CMK (cell line): ENCODE measurements around the gene MESP2.

Experiments used
- DNase-seq: peaks from one replicate; pipeline ENCODE4 v3.0.0-alpha.2; 2010; ENCODE audit warnings: low read depth

MESP2 gene

DNA sequence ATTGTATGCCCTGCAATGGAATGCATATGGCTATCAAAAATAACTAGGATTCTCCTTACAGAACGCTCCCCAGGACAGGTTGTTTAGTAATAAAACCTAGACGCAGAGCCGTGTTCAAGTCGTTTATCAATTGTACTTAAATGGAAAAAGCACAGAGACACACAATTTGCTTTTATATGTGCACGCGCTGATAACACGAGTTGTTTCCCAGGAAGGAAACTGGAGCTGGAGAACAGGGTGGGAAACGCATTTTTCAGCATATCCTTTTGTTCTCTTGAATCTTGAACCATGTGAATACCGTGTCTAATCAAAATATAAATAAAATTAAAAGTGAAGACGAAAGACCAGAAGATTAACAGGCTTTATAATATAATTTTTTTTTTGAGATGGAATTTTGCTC, 42.2 kb downstream of the MESP2 start:
- DNase-seq: no peak

DNA sequence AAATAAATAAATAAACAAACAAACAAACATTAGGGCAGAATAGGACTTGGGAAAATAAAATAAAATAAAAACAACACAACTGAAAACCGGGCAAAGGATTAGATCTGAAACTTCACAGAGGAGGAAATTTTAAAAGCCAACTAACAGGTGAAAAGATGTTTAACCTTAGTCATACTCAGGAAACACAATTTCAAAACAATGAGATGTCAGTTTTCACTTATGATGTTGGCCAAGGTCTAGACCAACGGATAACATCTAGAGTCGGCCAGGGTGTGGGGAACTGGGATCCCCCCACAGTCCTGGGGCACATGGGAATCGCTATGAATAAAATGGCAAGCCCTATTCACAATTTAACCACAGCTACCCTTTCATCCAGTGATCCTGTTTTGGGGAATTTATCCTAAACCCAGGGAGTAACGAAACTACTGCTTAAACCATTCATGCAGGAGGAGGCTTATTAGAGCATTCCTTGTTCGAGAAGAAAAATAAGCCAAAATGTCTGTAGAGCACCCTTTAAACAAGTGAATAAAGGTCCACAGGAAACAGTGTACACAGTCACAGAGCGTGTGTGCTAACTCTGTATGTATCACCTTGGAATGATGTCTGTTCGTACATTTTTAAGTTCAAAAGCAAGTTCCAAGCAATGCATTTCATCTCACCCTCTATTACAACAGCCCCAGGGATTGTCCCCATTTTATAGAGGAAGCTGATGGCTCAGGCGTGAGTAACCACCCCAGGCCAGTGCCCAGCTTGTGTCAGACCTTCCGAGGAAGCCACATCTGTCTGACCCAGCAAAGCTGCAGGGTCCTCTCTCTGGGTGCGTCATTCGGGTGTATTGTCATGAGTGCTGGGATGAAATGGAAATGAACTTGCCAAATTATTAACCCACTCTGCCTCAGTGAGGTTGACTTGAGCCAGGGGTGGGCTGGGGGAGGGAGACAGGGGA, 44.8 kb downstream of the MESP2 start:
- no peak for DNase-seq

DNA sequence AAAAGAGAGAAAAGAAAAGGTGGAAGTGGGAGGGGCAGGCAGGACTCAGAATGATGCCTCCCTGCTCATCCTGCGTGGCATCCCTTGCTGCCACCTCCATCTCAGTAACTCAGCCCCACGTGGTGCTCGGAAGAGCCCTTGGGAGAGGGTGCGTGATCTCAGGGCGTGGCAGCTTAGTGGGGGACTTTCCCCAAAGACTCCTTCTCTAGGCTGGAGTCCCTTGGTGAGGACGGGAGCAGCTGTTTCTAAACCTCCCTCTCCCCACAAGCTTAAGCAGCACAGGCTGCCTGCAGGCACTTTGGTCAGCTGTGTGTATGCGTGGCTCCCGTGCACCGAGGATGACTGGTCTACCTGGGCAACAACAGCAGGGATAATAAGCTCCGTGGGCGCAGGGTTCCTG, 45.9 kb downstream of the MESP2 start:
- no peak for DNase-seq

DNA sequence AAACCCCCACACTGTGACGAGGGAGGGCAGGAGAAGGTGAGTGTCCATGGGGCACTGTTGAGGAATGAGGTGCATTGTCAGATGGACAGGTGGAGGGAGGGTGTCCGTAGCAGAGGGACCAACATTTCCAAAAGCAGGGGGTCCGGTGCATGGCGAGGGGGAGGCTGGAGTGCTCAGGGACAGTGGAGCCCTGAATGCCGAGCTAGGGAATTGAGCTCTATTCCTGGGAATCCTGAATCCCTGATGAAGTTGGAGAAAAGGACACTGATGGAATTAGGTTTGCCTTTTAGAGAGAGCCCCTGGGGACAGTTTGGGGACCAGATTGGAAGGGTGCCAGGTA, 46.4 kb downstream of the MESP2 start:
- DNase-seq: no peak

DNA sequence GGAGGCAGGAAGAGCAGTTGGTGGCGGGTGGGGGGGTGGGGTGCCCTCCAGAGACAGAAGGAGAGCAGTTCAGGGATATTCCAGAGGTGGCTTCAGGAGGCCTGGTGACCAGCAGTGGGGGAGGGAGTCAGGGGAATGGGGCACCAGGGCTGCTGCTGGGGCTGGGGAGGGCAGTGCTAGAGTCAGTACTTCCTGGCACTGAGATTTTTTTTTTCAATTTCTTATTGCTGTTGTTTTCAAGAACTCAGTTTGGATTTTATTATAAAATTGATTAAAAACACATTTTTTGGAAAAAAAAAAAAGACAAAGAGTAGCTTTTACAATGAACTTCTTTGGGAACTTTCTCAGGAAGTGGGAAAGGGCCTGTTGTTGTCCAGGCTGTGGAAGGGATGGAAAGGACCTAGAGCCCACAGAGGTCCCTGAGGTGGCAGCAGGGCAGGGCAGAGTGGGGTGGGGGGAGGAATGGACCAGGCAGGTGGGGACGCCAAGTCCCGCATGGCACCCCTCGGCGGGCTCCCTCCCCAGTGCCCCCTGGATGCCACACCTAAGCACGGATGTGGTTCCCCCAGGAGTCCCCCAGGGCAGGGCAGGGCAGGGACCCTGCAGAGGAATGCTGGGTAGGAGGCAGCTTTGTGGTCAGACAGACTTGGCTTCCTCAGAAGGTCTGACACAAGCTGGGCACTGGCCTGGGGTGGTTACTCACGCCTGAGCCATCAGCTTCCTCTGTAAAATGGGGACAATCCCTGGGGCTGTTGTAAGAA, 47.0 kb downstream of the MESP2 start:
- no peak for DNase-seq

DNA sequence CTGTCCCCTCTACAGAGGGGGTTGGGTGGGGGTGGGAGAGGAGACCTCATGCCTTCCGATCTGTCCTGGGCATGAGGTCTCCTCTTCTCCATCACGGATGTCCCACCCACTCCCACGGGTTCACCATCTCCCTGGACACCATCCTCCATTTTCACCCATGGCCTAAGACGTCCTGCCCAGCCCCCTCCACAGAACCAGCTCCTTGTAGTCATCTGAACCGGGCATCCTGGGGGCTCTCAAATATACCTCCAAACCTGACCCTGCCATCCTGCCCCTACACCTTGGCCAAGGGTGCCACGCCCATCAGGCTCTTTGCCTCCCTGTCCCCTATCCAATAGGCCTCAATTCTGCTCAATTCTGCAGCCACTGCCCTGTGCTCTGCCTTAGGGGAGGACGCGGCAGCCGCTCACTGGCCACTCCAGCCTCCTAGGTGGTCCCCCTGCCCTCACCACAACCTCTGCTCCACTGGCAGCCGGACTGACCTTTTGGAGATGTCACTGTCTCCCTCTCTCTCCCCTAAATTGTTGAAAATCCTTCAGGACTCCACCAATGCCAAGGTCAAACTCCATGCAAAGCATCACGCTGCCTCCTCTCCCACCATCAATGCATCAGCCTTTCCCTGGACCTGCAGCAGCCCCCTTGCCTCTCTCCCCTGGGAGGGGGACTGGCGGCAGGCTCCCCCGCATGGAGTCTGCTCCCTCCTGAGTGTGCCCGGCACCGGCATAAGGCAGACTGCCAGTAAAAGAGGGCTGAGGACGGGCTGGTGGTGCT, 47.9 kb downstream of the MESP2 start:
- DNase-seq: no peak

DNA sequence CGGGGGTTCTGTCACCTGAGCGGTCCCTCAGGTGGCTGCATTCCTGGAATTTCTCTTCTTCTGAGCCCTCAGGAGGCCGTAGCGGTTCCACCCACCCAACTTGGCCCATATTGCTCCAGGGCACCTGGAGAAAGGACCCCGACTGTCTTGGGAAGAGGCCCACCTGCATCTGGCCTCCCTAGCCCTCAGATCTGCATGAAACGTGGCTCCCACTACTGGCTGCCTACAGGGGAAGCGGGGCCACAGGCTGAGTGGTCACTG, 48.4 kb downstream of the MESP2 start:
- no peak for DNase-seq

DNA sequence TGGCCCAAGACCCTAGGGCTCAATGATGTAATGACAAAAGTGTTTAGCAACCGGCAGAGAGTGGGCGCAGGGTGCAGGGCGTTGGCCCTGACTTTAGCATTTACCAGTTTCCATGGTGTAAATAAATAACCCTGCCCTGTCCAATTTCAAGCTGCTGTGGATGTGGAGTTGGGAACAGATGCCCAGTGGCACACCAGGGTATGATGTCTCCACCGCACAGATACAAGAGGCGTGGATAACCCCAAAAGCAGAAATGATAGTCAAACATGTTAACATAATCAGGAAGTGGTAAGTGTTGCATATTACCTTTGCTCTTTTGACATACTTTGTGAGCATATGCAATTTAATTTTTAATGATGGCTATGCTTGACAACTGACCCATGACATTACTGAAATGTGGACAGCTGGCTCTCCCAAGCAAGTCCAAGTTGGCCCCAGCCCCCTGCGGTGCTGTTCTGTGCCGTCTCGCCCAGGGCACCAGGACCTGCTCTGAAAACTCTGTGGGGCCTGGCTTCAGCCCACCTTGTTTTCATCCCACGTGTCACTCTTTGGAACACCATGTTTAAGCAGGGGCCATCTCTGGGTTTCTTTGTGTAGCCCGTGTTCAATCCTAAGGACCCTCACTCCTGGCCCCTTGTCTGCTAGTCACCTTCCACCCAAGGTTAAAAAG, 49.3 kb downstream of the MESP2 start:
- no peak for DNase-seq

DNA sequence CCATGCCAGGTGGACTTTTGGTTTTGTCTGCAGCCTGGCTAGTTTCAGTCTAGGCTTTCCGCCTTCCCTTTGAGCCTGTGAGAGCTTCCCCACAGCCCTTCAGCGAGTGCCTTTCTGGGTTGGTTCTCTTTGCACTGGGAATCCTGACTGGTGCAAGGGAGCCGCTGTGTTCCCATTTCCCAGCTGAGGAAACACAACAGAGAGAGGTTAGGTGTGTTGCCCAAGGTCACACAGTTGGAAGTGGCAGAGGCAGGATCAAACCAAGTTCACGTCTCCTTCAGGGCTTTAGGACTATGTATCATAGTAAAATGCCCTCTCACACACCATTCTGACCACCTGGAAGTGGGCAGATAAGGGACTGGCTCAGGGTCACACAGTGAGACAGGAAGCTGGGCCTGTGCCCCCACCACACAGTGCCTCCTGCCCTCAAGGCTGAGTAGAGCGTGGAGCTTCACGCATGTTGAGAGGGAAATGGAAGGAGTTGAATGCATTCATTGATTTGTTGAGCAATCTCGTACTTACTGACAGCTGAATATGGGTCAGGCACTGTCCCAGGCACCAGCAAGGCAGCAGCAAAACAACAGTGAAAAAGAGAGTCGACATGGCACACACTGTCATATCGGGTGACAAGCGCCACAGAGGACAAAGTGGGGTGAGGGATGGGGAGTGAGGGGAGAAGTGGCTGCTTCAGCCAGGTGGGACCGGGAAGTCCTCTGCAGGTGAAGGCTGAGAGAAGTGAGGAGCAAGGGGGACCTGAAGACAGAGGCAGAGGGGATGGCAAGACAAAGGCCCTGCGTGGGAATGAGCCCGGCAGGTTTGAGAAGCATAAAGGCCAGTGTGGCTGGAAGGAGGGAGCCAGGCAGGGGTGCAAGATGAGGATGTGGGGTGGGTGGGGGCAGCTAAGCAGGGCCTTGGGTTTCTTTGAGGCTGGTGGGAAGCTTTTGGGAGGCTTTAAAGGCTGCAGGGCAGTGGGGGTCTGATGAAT, 50.8 kb downstream of the MESP2 start:
- DNase-seq: no peak

DNA sequence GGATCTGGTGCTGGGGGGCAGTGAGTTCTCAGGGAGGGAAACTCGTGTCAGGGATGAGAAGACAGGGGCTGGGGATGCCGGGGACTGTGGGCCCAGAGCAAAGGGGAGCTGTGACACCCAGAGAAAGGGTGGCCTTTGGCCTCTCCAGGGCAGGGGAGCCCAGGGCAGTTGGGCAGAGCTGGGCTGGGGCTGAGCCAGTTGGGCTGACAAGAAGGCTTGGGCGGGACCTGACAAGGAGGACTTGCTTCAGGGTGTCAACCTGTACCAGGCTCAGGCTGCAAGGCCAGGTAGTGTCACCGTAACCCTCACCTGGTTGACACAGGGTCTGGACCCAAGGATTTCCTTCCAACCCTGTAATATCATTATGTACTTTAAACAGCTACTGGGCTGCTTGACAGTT, 51.7 kb downstream of the MESP2 start:
- no peak for DNase-seq
